GM20431 (cell line): ENCODE data around the gene TBC1D9B.

Experiments
- in situ Hi-C: fragments of 300-500 bp; cut with MseI, MboI; formaldehyde crosslinking; loops from one replicate; pipeline ENCODE4 v1.15.0; 2020; ENCODE audit warnings: low sequenced_read_pairs; ENCODE audit not compliant: unreplicated experiment

TBC1D9B gene

DNA sequence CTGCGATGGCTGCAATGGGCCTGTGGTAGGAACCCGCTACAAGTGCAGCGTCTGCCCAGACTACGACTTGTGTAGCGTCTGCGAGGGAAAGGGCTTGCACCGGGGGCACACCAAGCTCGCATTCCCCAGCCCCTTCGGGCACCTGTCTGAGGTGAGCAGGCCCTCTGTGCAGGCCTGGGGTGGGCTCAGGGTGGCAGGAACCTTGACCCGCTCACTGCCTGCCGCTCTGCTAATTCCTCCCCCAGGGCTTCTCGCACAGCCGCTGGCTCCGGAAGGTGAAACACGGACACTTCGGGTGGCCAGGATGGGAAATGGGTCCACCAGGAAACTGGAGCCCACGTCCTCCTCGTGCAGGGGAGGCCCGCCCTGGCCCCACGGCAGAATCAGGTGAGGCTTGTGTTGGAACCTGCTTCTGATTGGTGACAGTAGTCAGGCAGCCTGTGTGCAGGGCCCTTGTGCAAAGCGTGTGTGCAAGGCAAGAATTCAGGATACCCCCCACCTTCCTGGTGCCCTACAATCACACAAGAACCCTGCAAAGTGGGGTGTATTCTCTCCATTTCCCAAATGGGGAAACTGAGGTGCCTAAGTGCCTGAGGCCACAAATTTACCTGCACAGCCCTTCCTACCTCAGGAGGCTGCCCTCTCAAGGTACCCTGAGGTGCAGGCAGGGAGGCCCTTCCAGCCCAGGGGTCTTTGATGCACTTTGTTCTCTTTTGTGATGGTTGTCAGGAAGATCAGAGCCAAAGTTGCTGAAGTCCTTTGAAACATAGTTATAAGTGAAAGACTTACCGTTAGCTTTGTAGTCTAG lies 83.6 kb downstream of the TBC1D9B start:
- in situ Hi-C loops, result no loop called here

DNA sequence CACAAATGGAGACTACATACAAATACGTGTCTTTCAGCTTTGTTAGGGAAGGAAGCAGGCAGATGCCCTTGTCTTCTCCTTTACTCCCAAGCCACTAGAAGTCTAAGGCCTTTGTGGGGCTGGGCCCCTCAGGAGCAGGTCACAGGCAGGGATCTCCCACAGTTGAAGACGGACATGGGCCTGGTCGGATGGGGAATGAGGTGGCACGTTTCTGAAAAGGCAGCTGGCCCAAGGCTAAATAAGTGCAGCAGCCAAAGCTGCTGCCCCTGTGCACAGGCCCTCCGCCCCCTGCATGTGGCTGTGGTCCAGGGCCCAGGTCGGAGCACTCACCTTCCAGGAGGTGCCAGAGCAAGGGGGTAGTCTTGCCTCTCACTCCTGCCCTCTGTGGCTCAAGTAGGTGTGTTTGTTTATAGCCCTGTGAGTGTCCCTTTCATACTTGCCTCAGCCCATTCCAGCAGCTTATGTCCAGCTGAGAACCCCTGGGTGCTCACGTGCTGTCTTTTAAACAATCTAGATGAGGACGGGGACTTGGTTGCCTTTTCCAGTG lies 85.2 kb downstream of the TBC1D9B start:
- in situ Hi-C loops, result no loop called here

DNA sequence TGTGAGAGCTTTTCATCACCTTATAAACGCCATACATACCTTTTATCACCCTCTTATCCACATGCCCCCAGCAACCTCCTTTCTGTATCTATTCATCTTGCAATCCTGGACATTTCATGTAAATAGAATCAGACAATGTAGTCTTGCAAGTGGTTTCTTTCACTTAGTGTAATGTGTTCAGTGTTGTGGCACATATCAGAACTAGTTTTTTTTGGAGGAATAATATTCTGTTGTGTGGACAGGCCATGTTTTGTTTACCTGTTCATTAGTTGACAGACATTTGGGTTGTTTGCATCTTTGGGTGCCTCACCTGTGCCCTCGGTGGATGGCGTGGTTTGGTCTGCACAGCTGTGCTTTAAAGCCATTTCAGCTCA lies 85.7 kb downstream of the TBC1D9B start:
- in situ Hi-C loops, result no loop called here

DNA sequence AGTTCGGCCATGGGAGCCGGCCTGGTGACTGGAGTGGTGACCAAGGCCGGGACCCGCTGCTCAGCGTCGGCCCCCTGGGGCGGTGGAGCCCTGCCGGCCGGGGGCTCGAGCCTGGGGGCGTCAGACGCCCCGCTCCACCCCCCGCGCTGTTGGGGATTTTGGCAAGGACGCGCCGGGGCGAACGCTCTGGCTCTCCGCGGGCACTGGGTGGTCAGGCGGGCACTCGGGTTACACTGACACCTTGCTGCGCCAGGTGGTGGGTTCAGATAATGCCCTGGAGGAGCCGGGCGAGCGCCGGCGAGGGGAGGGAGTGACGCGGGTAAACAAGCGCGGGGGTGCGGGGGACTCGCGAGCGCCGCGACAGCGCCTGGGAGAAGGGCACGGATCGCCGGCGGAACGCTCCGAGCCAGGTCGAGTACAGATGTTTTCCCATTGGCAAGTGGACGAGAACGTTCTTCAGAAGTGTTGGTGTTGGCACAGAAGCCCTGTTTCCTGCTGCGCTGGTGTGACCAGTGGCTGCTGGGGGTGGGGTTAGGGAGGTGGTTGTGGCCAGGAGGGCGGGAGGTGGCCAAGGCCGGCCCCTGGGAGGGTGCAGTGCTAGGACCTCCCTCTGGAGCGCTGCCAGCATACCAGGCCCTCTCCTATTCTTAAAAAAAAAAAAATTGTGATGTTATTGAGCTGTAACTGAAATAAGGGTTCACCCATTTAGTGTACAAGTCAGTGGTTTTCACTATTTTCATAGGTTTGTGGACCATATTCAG lies 86.2 kb downstream of the TBC1D9B start:
- in situ Hi-C loops, result no loop called here

DNA sequence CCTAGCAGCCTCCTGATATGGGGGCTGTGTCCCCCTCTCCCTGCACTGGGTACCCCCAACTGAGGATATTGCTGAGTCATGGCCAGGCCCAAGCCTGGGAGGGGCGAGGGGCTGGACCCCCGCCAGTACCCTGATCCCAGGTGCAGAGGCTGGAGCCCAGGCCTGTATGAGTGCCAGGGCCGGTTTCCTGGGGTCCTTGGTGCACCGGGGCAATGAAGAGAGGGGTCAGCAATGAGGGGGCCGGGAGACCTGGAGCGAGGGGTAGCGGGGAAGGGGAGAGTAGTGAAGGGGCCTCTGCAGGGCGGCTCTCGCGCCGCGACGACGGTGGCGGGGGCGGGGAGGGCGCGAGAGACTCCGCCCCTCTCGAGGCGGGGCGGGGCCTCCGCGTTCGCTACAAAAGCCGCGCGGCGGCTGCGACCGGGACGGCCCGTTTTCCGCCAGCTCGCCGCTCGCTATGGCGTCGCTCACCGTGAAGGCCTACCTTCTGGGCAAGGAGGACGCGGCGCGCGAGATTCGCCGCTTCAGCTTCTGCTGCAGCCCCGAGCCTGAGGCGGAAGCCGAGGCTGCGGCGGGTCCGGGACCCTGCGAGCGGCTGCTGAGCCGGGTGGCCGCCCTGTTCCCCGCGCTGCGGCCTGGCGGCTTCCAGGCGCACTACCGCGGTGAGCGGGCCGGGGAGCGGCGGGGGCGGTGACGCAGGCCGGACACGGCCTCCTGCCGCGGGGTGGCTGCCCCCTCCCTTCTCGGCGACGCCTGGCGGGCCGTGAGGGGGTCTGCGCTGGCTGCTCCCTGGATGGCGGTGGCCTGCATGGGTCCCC lies 87.0 kb downstream of the TBC1D9B start, which contains the start of gene SQSTM1:
TSS of gene SQSTM1 (plus strand) at position 423 of the 815 bp plus-strand sequence. CDS start at position 455, 32 bp downstream.
- in situ Hi-C loops, result no loop called here

DNA sequence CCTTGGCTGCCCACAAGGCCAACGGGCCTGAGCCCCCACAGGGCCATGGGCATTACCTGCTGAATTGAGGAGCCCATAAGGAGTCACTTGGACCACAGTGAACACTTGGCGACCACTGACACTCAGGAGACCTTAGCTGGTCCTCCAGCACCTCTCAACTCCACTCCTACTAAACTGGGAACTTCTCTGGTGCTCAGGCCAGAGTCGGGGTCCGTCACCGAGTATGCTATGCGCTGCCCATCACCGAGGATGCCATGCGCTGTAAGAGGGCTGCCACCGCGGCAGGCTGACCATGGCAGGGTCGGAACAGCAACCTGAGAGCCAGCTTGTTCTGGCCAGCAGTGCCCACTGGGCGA lies 87.6 kb downstream of the TBC1D9B start:
- in situ Hi-C loops, result no loop called here

DNA sequence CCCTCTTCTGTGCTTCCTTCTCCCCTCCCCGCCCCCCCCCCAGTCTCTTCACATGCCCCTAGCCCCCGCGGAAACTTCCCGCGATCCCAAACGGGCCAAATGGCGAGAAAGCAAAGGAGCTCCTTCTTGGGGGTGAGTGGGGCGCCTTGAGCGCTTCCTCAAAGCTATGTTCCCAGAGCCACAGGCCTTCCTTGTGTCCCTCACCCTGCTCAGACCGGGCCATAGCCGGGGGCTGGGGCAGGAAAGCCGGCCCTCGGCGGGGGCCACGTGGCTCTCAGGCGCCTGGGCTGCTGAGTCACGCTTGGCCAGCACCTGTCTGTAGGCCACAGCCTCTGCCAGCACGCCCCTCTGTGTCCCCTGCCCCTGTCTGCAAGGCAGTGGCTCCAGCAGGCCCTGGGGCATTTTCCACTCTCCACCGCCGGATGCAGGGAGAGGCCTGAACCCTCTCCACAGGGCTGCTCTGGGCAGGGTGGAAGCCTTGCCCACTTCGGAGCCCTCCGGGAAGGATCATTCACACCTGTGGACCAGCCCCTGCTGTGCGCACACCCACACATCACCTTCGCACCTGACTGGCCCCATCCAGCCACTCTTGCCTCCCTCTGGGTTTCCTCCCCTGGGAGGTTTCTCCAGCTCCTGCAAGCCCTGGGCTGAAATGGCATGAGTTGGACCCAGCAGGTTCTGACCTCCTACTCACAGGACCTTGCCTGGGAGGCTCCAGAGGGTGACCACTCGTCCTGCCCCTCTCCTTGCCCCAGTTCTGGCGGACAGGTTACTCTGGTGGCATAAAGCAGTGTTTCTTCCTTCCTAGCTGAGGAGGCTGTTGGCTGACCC lies 88.2 kb downstream of the TBC1D9B start:
- in situ Hi-C loops, result no loop called here

DNA sequence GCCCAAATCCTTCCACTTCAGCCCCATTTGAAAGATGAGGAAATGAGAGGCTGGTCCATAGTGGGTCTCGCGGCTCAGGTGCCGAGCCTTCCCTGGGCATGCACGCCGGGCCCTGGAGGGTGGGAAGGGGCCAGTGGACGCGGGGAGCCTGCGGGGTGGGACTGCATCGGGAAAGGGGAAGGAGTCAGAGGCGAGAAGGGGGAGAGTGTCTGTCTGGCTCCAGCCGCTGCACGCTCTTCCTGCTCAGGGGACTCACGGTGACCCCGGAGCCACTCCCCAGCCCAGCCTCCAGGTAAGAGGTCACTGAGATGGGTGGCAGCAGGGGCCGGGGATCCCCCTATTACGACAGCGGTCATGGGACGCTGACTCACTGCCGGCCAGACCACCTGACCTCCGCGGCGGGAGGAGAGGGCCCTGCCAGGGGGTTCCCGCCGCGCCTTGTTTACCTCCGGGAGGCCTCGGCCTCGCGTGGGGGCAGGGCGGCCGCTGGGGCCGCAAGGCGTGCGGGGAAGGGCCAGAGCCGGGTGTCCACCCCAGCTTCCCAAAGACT lies 88.9 kb downstream of the TBC1D9B start:
- in situ Hi-C loops, result no loop called here

DNA sequence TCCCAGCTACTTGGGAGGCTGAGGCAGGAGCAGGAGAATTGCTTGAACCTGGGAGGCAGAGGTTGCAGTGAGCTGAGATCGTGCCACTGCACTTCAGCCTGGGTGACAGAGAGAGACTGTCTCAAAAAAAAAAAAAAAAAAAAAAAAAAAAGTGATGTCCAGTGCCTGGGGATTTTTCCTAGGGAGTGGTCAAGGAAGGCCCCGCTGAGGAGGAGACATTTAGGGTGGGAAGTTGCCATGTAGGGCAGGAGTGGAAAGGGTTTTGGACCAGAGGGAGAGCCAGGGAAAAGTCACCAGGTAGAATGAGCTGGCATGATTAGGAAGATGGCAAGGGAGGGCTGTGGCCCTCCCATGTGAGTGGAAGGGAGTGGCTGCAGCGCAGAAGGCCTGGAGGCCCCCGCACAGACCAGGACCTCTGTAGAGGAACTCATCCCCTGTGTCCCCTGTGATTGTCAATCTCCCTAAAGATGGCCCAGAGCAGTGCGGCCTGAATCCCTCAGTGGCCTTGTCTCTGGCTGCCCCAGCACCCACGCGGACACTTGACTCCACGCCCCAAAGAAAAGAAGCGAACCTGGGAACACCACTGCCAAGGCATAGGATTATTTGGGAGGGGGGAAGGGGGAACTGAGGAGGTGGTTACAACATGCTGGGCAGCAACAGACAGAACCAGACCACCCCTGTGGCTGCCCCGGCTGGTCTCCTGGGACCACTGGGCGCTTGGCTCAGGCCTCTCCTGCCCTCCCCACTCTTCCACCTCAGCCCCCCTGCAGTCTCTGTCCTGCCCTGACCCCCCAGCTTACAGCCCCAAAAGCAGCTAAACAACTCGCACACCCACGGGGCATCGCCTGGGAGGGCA lies 89.6 kb downstream of the TBC1D9B start:
- in situ Hi-C loops, result no loop called here

DNA sequence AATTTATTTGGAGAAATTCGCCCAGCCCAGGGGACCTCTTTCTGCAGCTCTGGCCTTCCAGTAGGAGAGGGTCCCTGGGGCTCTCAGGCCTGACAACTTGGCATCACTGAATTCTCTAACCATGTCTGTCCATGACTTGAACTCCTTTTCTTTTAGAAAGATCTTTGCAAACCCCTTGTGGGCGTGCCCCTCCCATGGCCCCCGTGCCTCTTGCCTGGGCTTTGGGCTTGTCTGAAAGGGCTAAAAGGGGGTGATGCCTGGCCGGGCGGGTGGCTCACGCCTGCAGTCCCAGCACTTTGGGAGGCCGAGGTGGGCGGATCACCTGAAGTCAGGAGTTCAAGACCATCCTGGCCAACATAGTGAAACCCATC lies 90.2 kb downstream of the TBC1D9B start:
- in situ Hi-C loops, result no loop called here

DNA sequence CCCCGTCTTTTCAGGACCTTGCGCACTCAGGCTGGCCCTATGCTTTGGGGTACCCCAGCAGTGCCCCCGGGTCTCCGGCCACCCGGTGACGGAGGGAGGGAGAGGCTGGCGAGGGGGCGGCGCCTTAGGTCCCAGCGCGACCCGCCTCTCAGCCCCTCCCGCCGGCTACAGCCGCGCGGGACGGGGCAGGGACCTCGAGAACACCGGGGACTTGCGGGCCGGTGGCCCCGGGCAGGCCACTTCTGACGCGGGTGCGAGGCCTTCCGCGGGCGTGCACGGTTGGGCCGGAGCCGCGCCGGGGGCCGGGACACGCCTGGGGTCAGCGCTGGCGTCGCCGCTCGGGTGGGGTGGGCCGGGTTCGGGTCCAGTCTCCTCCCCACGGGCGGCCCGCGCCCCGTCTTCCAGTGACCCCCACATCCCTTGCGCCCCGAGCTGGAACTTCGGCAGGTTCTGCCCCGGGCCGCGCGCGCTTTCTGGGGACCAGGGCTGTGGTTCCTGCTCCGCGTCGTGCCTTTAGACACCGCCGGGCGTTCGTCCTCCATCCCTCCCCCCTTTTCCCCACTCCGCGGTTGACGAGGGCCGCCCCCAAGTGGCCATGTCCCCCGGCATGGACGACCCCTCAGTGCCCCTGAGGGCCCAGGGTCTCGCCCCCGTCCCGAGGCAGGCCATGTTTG lies 90.8 kb downstream of the TBC1D9B start:
- in situ Hi-C loops, result no loop called here

DNA sequence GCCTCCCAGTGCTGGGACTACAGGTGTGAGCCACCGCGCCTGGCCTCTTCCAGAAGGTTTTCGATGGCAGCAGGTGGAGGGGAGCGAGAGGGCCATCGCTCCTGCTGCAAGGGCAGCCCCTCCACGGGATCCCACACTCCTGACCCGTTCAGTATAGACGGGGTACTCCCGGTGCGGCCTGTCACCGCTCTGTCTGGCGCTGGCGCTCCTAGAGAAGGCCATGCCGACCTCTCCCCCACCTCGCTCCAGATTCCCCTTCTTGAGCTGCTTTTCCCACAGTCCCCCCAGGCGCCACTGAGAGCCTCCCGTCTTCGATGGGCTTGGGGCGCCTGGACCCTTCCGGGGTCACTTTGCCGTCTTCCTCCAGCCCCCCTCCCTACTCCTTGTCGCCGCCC lies 91.3 kb downstream of the TBC1D9B start:
- in situ Hi-C loops, result no loop called here

DNA sequence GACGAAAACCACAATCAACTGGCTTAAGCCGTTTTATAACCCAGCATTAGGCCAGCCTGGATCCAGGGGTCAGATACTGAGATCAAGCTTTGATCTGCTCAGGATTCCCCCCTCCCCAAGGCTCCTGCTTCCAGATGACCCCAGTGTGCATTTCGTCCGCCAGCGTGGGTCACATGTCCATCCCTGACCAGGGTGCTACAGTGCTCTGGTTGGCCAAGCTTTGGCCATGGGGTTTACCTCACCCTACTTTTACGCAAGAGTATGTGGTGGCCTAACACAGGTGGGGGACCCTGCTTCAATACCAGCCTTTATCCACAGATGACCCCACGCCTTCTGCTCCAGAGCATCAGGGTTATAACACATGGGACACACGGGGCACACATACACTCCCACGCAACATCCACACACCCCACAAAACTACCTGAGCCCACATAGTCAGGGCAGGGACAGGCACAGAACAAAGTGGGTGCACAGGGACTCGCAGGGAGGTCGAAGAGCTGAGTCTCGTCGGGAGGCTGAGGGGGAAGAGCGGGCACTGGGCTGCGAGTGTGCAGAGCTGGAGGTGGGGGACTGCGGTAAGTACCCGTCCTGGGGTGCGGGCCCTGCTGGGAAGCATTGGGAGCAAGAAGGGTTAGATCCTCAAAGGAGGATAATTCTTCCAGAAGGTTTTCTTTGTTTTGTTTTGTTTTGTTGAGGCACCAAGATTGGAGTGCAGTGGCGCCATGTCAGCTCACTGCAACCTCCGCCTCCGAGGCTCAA lies 92.0 kb downstream of the TBC1D9B start:
- in situ Hi-C loops, result no loop called here

DNA sequence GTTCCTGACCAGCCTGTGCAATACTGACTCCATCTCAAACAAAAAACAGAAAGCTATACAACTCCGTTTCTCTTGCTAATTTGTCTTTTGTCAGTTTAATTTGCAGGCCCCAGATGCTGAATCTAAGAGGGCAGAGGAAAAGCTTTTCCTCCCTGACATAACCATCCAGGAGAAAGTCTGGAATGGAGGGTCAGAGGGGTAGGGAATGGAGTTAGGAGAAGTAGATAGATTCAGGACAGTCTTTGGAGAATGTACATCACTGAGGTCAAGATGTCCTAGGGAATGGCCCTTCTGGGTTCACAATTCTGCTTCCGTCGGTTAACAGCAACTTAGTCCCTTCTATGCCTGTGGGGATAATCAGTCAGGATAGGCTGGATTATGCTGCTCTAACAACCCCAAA lies 93.6 kb downstream of the TBC1D9B start:
- in situ Hi-C loops, result no loop called here

DNA sequence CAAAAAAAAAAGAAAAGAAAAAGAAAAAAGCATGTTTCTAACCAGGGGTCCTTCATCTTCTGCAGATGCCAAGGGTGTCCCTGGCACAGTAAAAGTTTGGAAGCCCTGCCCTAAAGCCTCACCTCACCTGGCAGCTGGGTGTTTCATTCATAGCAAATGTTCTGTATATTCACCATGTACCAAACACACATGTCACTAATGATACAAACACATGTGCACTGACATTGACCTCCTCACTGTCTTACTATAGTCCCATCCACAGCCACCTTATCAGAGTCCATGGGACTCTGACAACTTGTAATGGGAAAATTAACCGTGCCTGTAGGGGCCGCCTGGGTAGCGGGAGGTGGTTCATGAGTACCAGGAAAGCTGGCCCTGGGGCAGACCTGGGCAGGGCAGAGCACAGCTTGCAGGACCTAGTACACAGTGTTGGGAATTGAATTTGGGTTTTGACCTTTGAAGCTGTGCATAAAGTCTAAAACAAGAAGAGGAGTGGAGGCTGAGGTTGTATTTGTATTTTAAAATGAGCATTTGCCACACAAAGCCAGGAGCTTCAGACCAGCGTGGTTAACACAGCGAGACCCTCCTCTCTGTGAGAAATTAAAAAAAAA lies 94.6 kb downstream of the TBC1D9B start:
- in situ Hi-C loops, result no loop called here

DNA sequence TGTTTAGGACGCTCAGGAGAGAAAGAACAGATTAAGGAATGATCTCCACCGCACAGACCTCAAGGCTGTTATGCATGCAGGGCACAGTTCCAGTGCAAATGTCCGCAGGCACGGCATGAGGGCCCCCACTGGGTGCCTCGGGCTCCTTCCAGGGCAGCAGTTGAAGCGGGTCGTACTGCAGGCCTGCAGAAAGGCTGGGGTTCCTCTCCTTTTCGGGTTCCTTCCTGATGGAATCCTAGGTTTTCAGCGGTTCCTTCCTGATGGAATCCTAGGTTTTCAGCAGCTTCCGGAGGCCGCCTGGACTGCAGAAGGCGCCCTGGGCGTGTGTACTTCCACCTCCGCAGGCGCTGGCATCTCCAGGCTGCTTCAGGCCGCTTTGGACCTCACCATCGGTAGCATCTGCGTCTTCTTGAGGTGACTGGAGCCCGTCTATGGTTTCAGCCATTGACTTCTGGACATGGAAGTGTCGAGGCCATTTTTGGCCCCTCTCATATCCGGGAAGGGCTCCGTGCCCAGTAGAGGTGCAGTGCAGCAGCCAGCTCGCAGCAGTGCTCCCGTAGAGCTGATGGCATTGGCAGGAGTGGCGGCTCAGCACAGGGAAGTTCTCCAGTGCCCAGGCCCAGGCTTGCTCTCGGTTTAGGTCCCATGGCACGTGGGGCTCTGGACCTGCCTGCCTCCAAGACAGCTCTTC lies 95.4 kb downstream of the TBC1D9B start:
- in situ Hi-C loops, result no loop called here
